ENCODE measurements around the gene ITPR2.

ITPR2 gene

GRCh38 chr12:26298785-26299621 lies 534.0 kb downstream of the ITPR2 start:
- DNase-seq (ENCODE audit: low read depth in 2 of 2): peak; percentile 68 to 69

- no peak for DNase-seq (ENCODE audit: low read depth in 2 of 2)
These were observed 535.5 kb downstream of the ITPR2 start for GRCh38 chr12:26297396-26298070.

DNA sequence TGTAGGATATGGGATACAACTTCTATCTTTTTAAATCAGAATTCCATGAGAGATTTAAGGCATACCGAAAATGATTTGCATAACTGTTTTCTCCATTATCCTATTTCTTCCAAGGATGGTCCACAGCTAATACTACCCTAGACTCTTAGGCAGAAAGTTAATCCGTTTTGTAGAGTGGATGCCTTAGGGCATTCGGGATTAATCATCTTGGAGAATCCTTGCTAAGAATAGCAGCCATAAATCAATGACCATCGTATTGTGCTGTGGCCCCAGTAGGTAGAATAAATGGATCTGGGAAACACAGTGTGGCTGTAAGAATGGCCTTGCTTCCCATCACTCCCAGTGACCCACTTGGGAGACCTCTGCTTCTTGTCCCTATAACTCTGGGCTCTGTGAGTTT lies 538.0 kb downstream of the ITPR2 start:
- no peak for DNase-seq (ENCODE audit: low read depth in 2 of 2)

GRCh38 chr12:26293612-26294011 lies 539.4 kb downstream of the ITPR2 start:
- DNase-seq (ENCODE audit: low read depth in 2 of 2): no peak

GRCh38 chr12:26292596-26292995 lies 540.4 kb downstream of the ITPR2 start:
- DNase-seq (ENCODE audit: low read depth in 2 of 2): no peak

GRCh38 chr12:26290565-26290964 lies 542.4 kb downstream of the ITPR2 start:
- no peak for DNase-seq (ENCODE audit: low read depth in 2 of 2)

DNA sequence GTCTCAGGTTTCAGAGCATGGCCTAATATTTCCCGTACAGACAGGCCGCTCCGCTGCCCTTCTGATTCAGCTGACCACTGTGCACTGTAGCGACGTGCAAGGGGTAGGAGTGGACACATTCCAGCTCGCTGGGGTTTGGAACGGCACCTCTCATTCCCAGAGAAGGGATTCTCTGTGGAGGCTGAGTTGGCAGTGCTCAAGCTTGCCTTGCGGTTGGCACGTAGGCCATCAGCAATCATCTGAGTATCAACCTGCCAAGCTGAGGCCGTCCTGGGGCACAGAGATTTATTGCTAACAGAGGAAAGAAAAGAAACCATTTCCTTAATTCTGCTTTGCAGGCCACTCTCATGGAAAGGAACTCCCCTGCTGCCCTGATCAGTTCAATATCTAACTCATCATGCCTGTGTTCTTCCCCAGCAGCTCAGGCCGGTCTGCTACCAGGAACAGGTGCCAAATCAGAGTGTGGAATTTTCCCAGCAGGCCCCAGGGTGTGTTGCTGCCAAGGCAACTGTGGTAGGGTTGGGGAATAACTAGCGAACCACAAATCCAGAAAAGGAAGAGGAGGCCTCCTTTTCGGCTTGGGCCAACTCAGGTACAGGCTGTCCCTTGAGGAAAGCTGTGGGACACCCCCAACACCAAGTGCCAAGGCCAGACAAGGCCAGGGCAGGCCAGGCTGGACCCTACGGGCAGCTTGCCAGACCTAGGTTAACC lies 545.2 kb downstream of the ITPR2 start:
- DNase-seq (ENCODE audit: low read depth in 2 of 2): no peak
